ENCODE results near the gene CTDSPL.

Gene CTDSPL

DNA sequence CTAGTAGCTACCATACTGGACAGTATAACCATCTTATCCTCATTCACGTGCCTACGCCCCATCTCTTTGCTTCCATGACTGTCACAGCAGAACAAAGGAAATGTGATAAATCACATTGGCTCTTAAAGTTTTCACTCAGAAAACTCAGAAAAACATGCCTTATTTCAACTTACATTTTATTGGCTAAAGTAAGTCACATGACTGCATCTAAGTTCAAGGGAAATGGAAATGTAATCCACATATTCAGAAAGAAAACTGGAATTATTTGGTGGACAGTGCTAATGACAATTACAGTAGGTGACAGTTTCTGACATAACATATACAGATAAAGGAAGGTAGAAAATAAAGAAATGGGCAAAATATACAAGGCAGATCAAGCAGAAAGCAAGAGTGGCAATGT, 91.5 kb downstream of the CTDSPL start:
- no peak for DNase-seq (ENCODE audit: low read depth in 1 of 2, low spot score in 1 of 2)
- TF ChIP-seq POLR2AphosphoS5 (IDR thresholded peaks at IDR 0.05; ENCODE audit: low read depth) (no peak), SPI1 (IDR thresholded peaks at IDR 0.05; ENCODE audit: borderline replicate concordance, low read depth) (no peak), GABPA (IDR thresholded peaks at IDR 0.05; ENCODE audit: low read depth) (no peak)
- TF ChIP-seq, protein P1, sequence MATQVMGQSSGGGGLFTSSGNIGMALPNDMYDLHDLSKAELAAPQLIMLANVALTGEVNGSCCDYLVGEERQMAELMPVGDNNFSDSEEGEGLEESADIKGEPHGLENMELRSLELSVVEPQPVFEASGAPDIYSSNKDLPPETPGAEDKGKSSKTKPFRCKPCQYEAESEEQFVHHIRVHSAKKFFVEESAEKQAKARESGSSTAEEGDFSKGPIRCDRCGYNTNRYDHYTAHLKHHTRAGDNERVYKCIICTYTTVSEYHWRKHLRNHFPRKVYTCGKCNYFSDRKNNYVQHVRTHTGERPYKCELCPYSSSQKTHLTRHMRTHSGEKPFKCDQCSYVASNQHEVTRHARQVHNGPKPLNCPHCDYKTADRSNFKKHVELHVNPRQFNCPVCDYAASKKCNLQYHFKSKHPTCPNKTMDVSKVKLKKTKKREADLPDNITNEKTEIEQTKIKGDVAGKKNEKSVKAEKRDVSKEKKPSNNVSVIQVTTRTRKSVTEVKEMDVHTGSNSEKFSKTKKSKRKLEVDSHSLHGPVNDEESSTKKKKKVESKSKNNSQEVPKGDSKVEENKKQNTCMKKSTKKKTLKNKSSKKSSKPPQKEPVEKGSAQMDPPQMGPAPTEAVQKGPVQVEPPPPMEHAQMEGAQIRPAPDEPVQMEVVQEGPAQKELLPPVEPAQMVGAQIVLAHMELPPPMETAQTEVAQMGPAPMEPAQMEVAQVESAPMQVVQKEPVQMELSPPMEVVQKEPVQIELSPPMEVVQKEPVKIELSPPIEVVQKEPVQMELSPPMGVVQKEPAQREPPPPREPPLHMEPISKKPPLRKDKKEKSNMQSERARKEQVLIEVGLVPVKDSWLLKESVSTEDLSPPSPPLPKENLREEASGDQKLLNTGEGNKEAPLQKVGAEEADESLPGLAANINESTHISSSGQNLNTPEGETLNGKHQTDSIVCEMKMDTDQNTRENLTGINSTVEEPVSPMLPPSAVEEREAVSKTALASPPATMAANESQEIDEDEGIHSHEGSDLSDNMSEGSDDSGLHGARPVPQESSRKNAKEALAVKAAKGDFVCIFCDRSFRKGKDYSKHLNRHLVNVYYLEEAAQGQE (IDR thresholded peaks at IDR 0.05; ENCODE audit: insufficient replicate concordance, low read depth): no peak
- TF ChIP-seq, protein P2, sequence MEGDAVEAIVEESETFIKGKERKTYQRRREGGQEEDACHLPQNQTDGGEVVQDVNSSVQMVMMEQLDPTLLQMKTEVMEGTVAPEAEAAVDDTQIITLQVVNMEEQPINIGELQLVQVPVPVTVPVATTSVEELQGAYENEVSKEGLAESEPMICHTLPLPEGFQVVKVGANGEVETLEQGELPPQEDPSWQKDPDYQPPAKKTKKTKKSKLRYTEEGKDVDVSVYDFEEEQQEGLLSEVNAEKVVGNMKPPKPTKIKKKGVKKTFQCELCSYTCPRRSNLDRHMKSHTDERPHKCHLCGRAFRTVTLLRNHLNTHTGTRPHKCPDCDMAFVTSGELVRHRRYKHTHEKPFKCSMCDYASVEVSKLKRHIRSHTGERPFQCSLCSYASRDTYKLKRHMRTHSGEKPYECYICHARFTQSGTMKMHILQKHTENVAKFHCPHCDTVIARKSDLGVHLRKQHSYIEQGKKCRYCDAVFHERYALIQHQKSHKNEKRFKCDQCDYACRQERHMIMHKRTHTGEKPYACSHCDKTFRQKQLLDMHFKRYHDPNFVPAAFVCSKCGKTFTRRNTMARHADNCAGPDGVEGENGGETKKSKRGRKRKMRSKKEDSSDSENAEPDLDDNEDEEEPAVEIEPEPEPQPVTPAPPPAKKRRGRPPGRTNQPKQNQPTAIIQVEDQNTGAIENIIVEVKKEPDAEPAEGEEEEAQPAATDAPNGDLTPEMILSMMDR (IDR thresholded peaks at IDR 0.05; ENCODE audit: insufficient read depth, low read length): no peak
- H3K27me3 ChIP-seq (ENCODE audit: insufficient read depth, poor library complexity, severe bottlenecking): no peaks in the 10 kb centered on the region

DNA sequence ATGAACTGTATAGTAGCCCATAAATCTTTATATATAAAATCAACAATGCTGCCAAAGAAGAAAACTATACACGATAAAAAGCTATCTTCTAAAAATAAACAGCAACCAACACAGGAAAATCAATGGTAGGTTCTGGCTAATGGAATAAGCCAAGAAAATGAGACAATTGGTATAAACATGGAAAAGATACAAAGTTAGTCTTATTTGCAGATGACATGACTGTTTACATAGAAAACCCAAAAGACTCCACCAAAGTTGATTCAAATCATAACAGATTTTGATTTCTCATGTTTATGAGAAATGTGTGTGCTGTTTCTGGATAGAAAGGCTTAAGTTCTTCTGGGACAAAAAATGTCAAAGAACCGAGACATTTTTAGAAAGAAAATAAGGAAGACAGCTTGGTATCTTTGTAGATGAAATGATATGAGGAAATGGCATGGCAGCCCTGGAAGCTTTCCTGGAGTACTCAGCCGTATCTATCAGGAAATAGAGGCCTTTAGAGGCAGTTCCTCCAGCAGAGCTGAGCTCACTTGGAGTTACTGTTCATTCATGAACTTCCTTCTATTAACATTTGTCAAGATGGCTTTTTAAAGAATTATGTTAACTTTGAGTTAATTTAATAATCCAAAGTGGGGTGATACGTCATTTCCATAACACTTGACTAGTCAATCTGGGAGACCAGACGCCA, 92.2 kb downstream of the CTDSPL start:
- no peak overlapping the region for H3K4me3 ChIP-seq (replicated peaks; ENCODE audit: insufficient read depth, low read length)
- no peak for DNase-seq (ENCODE audit: low read depth in 1 of 2, low spot score in 1 of 2)
- no peaks in the 10 kb centered on the region for H3K27me3 ChIP-seq (ENCODE audit: insufficient read depth, poor library complexity, severe bottlenecking)
- no peak overlapping the region for H3K27ac ChIP-seq (replicated peaks)
- TF ChIP-seq, protein P2 (IDR thresholded peaks at IDR 0.05; ENCODE audit: insufficient read depth, low read length): no peak
- TF ChIP-seq, protein P1 (IDR thresholded peaks at IDR 0.05; ENCODE audit: insufficient replicate concordance, low read depth): no peak
- TF ChIP-seq POLR2AphosphoS5 (IDR thresholded peaks at IDR 0.05; ENCODE audit: low read depth) (no peak), GABPA (IDR thresholded peaks at IDR 0.05; ENCODE audit: low read depth) (no peak), SPI1 (IDR thresholded peaks at IDR 0.05; ENCODE audit: borderline replicate concordance, low read depth) (no peak)

More for the DNA sequence above, 91.5 kb downstream of the CTDSPL start:
- H3K27ac ChIP-seq (replicated peaks): no peak overlapping the region
- H3K4me3 ChIP-seq (replicated peaks; ENCODE audit: insufficient read depth, low read length): no peak overlapping the region

DNA sequence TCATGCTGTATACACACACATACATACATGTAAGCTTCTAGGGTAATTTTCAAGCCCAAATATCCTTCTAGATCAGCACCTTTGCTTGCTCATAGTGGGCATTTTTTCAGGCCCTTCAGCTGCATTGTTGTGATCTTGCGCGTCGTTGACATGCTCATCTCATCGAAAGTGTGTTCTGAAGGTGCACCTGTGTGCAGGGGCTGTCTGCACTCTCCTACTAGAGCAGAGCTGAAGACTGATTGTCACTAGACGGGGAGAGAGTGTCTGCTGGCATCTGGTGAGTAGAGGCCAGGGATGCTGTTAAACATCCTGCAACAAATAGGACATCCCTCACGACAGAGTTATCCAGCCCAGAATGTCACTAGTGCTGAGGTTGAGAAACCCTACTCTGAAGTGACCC, 93.2 kb downstream of the CTDSPL start:
- no peak for DNase-seq (ENCODE audit: low read depth in 1 of 2, low spot score in 1 of 2)
- no peak overlapping the region for H3K27ac ChIP-seq (replicated peaks)
- no peaks in the 10 kb centered on the region for H3K27me3 ChIP-seq (ENCODE audit: insufficient read depth, poor library complexity, severe bottlenecking)
- H3K4me3 ChIP-seq (replicated peaks; ENCODE audit: insufficient read depth, low read length): no peak overlapping the region
- TF ChIP-seq GABPA (IDR thresholded peaks at IDR 0.05; ENCODE audit: low read depth) (no peak), POLR2AphosphoS5 (IDR thresholded peaks at IDR 0.05; ENCODE audit: low read depth) (no peak), SPI1 (IDR thresholded peaks at IDR 0.05; ENCODE audit: borderline replicate concordance, low read depth) (no peak)
- TF ChIP-seq, protein P1 (IDR thresholded peaks at IDR 0.05; ENCODE audit: insufficient replicate concordance, low read depth): no peak
- TF ChIP-seq, protein P2 (IDR thresholded peaks at IDR 0.05; ENCODE audit: insufficient read depth, low read length): no peak

Measured in HL-60 (cell line).